ENCODE data around the gene EVX2. TPM values are rescaled to one million over a fixed set of nuclear protein-coding genes. Genes with fewer than 3 reads are reported as not detected.

EVX2 gene
- total and polyA plus RNA-seq, 2 of the 4 experiments (the other 2 are of a cell fraction): not detected

GRCh38 chr2:176110415-176111308, 26.9 kb upstream of the EVX2 start:
- H4K8ac ChIP-seq (ENCODE audit: low read depth in 2 of 2, low read length in 2 of 2): no peak overlapping the region
- H3K4me2 ChIP-seq (ENCODE audit: low read depth, low read length): no peak overlapping the region
- H3K4me3 ChIP-seq (ENCODE audit: insufficient read depth, low read depth, low read length): no peak overlapping the region
- H3K27ac ChIP-seq (ENCODE audit: insufficient read depth, low read length): no peak overlapping the region
- H2BK120ac ChIP-seq (ENCODE audit: low read depth, low read length): no peak overlapping the region
- no peaks in the 10 kb centered on the region for H4K20me1 ChIP-seq (ENCODE audit: insufficient read depth, low read length)
- no peak overlapping the region for H3K9ac ChIP-seq (ENCODE audit: low read depth, low read length)
- H3K36me3 ChIP-seq (ENCODE audit: control insufficient read depth, insufficient read depth, low read length): no peaks in the 10 kb centered on the region
- no peak overlapping the region for H2BK5ac ChIP-seq (ENCODE audit: low read depth, low read length, poor library complexity, severe bottlenecking)
- H2AFZ ChIP-seq (replicated peaks; ENCODE audit: low read length, poor library complexity): no peak overlapping the region
- no peak overlapping the region for H3K23ac ChIP-seq (ENCODE audit: low read depth, low read length)
- no peak for ATAC-seq (ENCODE audit: low read depth)
- POLR2A ChIA-PET (ENCODE audit: unreplicated experiment): no interaction called here
- no peak overlapping the region for H3K4ac ChIP-seq (ENCODE audit: low read depth, low read length)
- H3K27me3 ChIP-seq (ENCODE audit: control insufficient read depth, insufficient read depth, low read length): peaks cover 89% of the 10 kb centered on the region
- no peak overlapping the region for H2BK15ac ChIP-seq (ENCODE audit: low read depth, low read length)
- H3K56ac ChIP-seq (ENCODE audit: extremely low read depth, insufficient read depth, low read length): no peak overlapping the region
- H3K79me1 ChIP-seq (ENCODE audit: low read depth in 1 of 2, low read length in 2 of 2): no peaks in the 10 kb centered on the region
- no peak overlapping the region for H2BK20ac ChIP-seq (ENCODE audit: low read depth, low read length)
- no peak for DNase-seq
- WGBS, 2 experiments (ENCODE audit: extremely low coverage in 2 of 2, insufficient read length in 1 of 2): no CpG with 5 or more reads among the region's 7 CpGs
- no TSS peak for BruUV-seq (replicated peaks)
- no peak overlapping the region for H3K18ac ChIP-seq (ENCODE audit: low read depth, low read length)
- H3K9me1 ChIP-seq (ENCODE audit: insufficient read depth, low read length): no peaks in the 10 kb centered on the region
- H2AK9ac ChIP-seq (replicated peaks; ENCODE audit: low read depth, low read length, poor library complexity): no peak overlapping the region
- dilution Hi-C loops (cut with HindIII; ENCODE audit: low sequenced_read_pairs, unreplicated experiment) (no loop called here), intact Hi-C loops (cut with micrococcal nuclease) (loop anchor here (1.0 kb wide), 1 partner anchor 25 kb away; no protein-coding TSS in a partner anchor), in situ Hi-C loops (cut with MboI; ENCODE audit: low sequenced_read_pairs) (no loop called here)
- H3K9me3 ChIP-seq (ENCODE audit: control insufficient read depth, insufficient read depth, low read length): peaks cover 5% of the 10 kb centered on the region
- no peak overlapping the region for H2AK5ac ChIP-seq (ENCODE audit: low read depth, low read length)
- no peak overlapping the region for H4K5ac ChIP-seq (ENCODE audit: low read depth, low read length)
- no peak overlapping the region for H3K14ac ChIP-seq (replicated peaks; ENCODE audit: low read depth, low read length)
- H4K91ac ChIP-seq (ENCODE audit: insufficient read depth, low read depth, low read length): no peak overlapping the region
- CTCF ChIA-PET: interaction anchor here (0.6 to 1.3 kb wide), 5 partner anchors 13 to 543 kb away, joined by 3 to 4 read pairs (median 3); no protein-coding TSS in a partner anchor
- H3K4me1 ChIP-seq (ENCODE audit: control insufficient read depth, insufficient read depth, low read length): no peaks in the 10 kb centered on the region
- TF ChIP-seq CEBPB (IDR thresholded peaks at IDR 0.05; ENCODE audit: low read depth, low read length) (no peak), RAD21 (IDR thresholded peaks at IDR 0.05; ENCODE audit: low read length) (no peak), MAZ (IDR thresholded peaks at IDR 0.05; ENCODE audit: borderline replicate concordance, low read depth, low read length) (no peak), MXI1 (IDR thresholded peaks at IDR 0.05; ENCODE audit: borderline replicate concordance, low read depth, low read length) (no peak), CHD1 (IDR thresholded peaks at IDR 0.05; ENCODE audit: low read depth, low read length) (no peak), POLR2A (IDR thresholded peaks at IDR 0.05; ENCODE audit: low read depth, low read length) (no peak), CTCF (conservative IDR thresholded peaks at IDR 0.05; ENCODE audit: low read depth, low read length) (no peak), SMC3 (IDR thresholded peaks at IDR 0.05; ENCODE audit: low read depth, low read length) (no peak), BHLHE40 (IDR thresholded peaks at IDR 0.05; ENCODE audit: low read depth, low read length) (no peak), NFE2L2 (IDR thresholded peaks at IDR 0.05; ENCODE audit: low read depth, low read length) (no peak), RFX5 (IDR thresholded peaks at IDR 0.05; ENCODE audit: low read depth, low read length) (no peak), ELK1 (IDR thresholded peaks at IDR 0.05; ENCODE audit: borderline replicate concordance, low read depth, low read length) (no peak), MAFK (IDR thresholded peaks at IDR 0.05; ENCODE audit: low read depth, low read length) (no peak), FOS (IDR thresholded peaks at IDR 0.05; ENCODE audit: low read depth, low read length) (no peak), RCOR1 (IDR thresholded peaks at IDR 0.05; ENCODE audit: insufficient replicate concordance, low read length) (no peak)

All from IMR-90 (cell line).